GM23338 (cell line): ENCODE results near the gene FOXN1. TPM values are rescaled to one million over a fixed set of nuclear protein-coding genes. Genes with fewer than 3 reads are reported as not detected.

Experiments used
- ATAC-seq: fragments of 200-7000 bp; cut with Tn5 transposase; 3 replicates; pipeline ENCODE4 v1.9.1; 2020
- DNase-seq: peaks from one replicate; pipeline ENCODE4 v3.0.0-alpha.2; 2015; ENCODE audit warnings: low spot score
- H2AFZ ChIP-seq: fragments of 200-600 bp; sonication (generic); 2 replicates; pipeline ENCODE4 v1.8.0; 2016; ENCODE audit warnings: antibody characterized with exemption, mild to moderate bottlenecking, moderate library complexity
- H3F3A ChIP-seq: fragments of 200-600 bp; sonication (generic); replicated peaks from 2 replicates; pipeline ENCODE4 v1.8.0; 2017; ENCODE audit warnings: antibody characterized with exemption, mixed run types, low read depth
- H3K27ac ChIP-seq: fragments of 200-600 bp; sonication (generic); 2 replicates; pipeline ENCODE4 v1.6.1; 2016; ENCODE audit warnings: low read depth
- H3K27me3 ChIP-seq: fragments of 200-600 bp; sonication (generic); 2 replicates; pipeline ENCODE4 v1.8.0; 2016; ENCODE audit warnings: mild to moderate bottlenecking, mixed run types, moderate library complexity; ENCODE audit not compliant: insufficient read depth
- H3K36me3 ChIP-seq: fragments of 200-600 bp; sonication (generic); 2 replicates; pipeline ENCODE4 v1.8.0; 2016; ENCODE audit warnings: mild to moderate bottlenecking; ENCODE audit not compliant: insufficient read depth
- H3K4me1 ChIP-seq: fragments of 200-600 bp; sonication (generic); 2 replicates; pipeline ENCODE4 v1.8.0; 2016; ENCODE audit warnings: mild to moderate bottlenecking, moderate library complexity; ENCODE audit not compliant: insufficient read depth
- H3K4me2 ChIP-seq: fragments of 200-600 bp; sonication (generic); 2 replicates; pipeline ENCODE4 v1.7.1; 2017; ENCODE audit warnings: mixed run types
- H3K4me3 ChIP-seq: fragments of 200-600 bp; sonication (generic); 2 replicates; pipeline ENCODE4 v1.6.1; 2016; ENCODE audit warnings: mixed run types
- H3K79me2 ChIP-seq: fragments of 200-600 bp; sonication (generic); replicated peaks from 2 replicates; pipeline ENCODE4 v1.8.0; 2017; ENCODE audit warnings: mild to moderate bottlenecking; ENCODE audit not compliant: insufficient read depth
- H3K9me2 ChIP-seq: fragments of 200-600 bp; sonication (generic); 2 replicates; pipeline ENCODE4 v1.8.0; 2017; ENCODE audit not compliant: insufficient read depth
- H4K20me1 ChIP-seq: fragments of 200-600 bp; sonication (generic); replicated peaks from 2 replicates; pipeline ENCODE4 v1.8.0; 2017; ENCODE audit warnings: mild to moderate bottlenecking; ENCODE audit not compliant: insufficient read depth
- H3K27ac Mint-ChIP-seq: 2 replicates; pipeline ENCODE4 v1.8.0; 2020; ENCODE audit warnings: inconsistent platforms, mild to moderate bottlenecking, moderate library complexity, mixed read lengths
- H3K27me3 Mint-ChIP-seq: 3 replicates; pipeline ENCODE4 v1.8.0; 2022; ENCODE audit warnings: low read depth, mild to moderate bottlenecking, moderate library complexity, mixed read lengths, inconsistent platforms; ENCODE audit not compliant: insufficient read depth, poor library complexity
- H3K36me3 Mint-ChIP-seq: 3 replicates; pipeline ENCODE4 v1.8.0; 2021; ENCODE audit warnings: low read depth, mild to moderate bottlenecking, inconsistent platforms, moderate library complexity, mixed read lengths
- H3K4me1 Mint-ChIP-seq: 3 replicates; pipeline ENCODE4 v1.8.0; 2020; ENCODE audit warnings: mild to moderate bottlenecking, inconsistent platforms, mixed read lengths
- H3K4me3 Mint-ChIP-seq: 3 replicates; pipeline ENCODE4 v1.8.0; 2021; ENCODE audit warnings: moderate library complexity, mild to moderate bottlenecking, inconsistent platforms, mixed read lengths
- H3K9me3 Mint-ChIP-seq: 3 replicates; pipeline ENCODE4 v1.8.0; 2020; ENCODE audit warnings: moderate library complexity, mild to moderate bottlenecking, inconsistent platforms, mixed read lengths
- CREB1 ChIP-seq: fragments of 250-450 bp; sonication (Bioruptor Pico); IDR thresholded peaks from 2 replicates; pipeline ENCODE4 v1.5.0; 2020; ENCODE audit warnings: low read depth, mild to moderate bottlenecking, moderate library complexity
- ETS1 ChIP-seq: IDR thresholded peaks from 2 replicates; pipeline ENCODE4 v1.6.1; 2016; ENCODE audit warnings: antibody characterized with exemption
- EZH2 ChIP-seq: fragments of 200-600 bp; sonication (generic); IDR thresholded peaks from one replicate; pipeline ENCODE4 v1.8.0; 2017; ENCODE audit warnings: antibody characterized with exemption, mild to moderate bottlenecking, low read depth; ENCODE audit not compliant: unreplicated experiment
- EZH2phosphoT487 ChIP-seq: fragments of 200-600 bp; sonication (generic); IDR thresholded peaks from one replicate; pipeline ENCODE4 v1.8.1; 2018; ENCODE audit warnings: antibody characterized with exemption; ENCODE audit not compliant: unreplicated experiment
- JUNB ChIP-seq: IDR thresholded peaks from one replicate; pipeline ENCODE4 v1.6.1; 2016; ENCODE audit warnings: antibody characterized with exemption; ENCODE audit not compliant: unreplicated experiment
- NANOG ChIP-seq: IDR thresholded peaks from 2 replicates; pipeline ENCODE4 v1.6.1; 2016; ENCODE audit warnings: antibody characterized with exemption, borderline replicate concordance
- POLR2AphosphoS5 ChIP-seq: IDR thresholded peaks from 2 replicates; pipeline ENCODE4 v1.6.1; 2016; ENCODE audit warnings: antibody characterized with exemption, low read depth
- STAT1 ChIP-seq: IDR thresholded peaks from one replicate; pipeline ENCODE4 v1.6.1; 2016; ENCODE audit warnings: antibody characterized with exemption; ENCODE audit not compliant: unreplicated experiment
- ZNF114 ChIP-seq: fragments of 250-450 bp; sonication (Bioruptor Pico); IDR thresholded peaks from 2 replicates; pipeline ENCODE4 v1.5.0; 2020; ENCODE audit warnings: mild to moderate bottlenecking, moderate library complexity
- ZNF331 ChIP-seq: fragments of 250-450 bp; sonication (Bioruptor Pico); IDR thresholded peaks from 2 replicates; pipeline ENCODE4 v1.5.0; 2020; ENCODE audit warnings: low read depth, mild to moderate bottlenecking, moderate library complexity
- polyA plus RNA-seq: library from polyadenylated mRNA; unstranded; fragments of >200 nt; fragmentation: Nextera tagmentation; extraction: Ambion mirVana; gene quantifications from 2 replicates; pipeline ENCODE4 v1.2.1, GENCODE V29; 2016
- total RNA-seq: library from RNA; depleted of rRNA; stranded (reverse); fragments of >200 nt; shearing (Covaris generic); gene quantifications from 2 replicates; pipeline ENCODE4 v1.2.3, GENCODE V29; 2014
- TF ChIP-seq, protein P1 (sequence below): fragments of 250-450 bp; sonication (Bioruptor Pico); IDR thresholded peaks from 2 replicates; pipeline ENCODE4 v1.5.0; 2020; ENCODE audit warnings: mild to moderate bottlenecking, moderate library complexity
- TF ChIP-seq, protein P2 (sequence below): IDR thresholded peaks from one replicate; pipeline ENCODE4 v1.6.1; 2018; ENCODE audit warnings: antibody characterized with exemption; ENCODE audit not compliant: unreplicated experiment

FOXN1 gene
- total and polyA plus RNA-seq, 2 experiments from 2014 or later, result not detected

GRCh38 chr17:28472871-28473497 is 33.2 kb upstream of the FOXN1 start:
- no peaks in the 10 kb centered on the region for H3F3A ChIP-seq
- H3K4me3 ChIP-seq, result no peak overlapping the region
- no peaks in the 10 kb centered on the region for H3K79me2 ChIP-seq
- Mint-ChIP-seq H3K27ac (no peak overlapping the region), H3K36me3 (no peaks in the 10 kb centered on the region), H3K27me3 (peaks cover 12% of the 10 kb centered on the region), H3K4me1 (peaks cover 6% of the 10 kb centered on the region), H3K9me3 (no peaks in the 10 kb centered on the region), H3K4me3 (no peak overlapping the region)
- DNase-seq (no peak), ATAC-seq (no peak)
- no peak for TF ChIP-seq EZH2phosphoT487
- no peak overlapping the region for H2AFZ ChIP-seq
- no peak overlapping the region for H3K4me2 ChIP-seq
- H3K36me3 ChIP-seq, result no peaks in the 10 kb centered on the region
- no peaks in the 10 kb centered on the region for H4K20me1 ChIP-seq
- H3K4me1 ChIP-seq, result no peaks in the 10 kb centered on the region
- no peaks in the 10 kb centered on the region for H3K27me3 ChIP-seq
- no peak overlapping the region for H3K27ac ChIP-seq
- H3K9me2 ChIP-seq, result no peaks in the 10 kb centered on the region

- ATAC-seq, result peak; percentile 47; the same call in 2 of the 3 replicates
- Mint-ChIP-seq H3K4me1 (peaks cover 6% of the 10 kb centered on the region), H3K27ac (no peak within 1 kb of the TSS), H3K9me3 (no peaks in the 10 kb centered on the region), H3K4me3 (no peak within 1 kb of the TSS), H3K36me3 (no peaks in the 10 kb centered on the region), H3K27me3 (peaks cover 12% of the 10 kb centered on the region)
- no peak for DNase-seq
- Histone ChIP-seq H3K36me3 (no peaks in the 10 kb centered on the region), H3K4me1 (no peaks in the 10 kb centered on the region), H3K4me3 (no peak within 1 kb of the TSS), H3F3A (no peaks in the 10 kb centered on the region), H3K4me2 (no peak within 1 kb of the TSS), H3K9me2 (no peaks in the 10 kb centered on the region), H3K27ac (no peak within 1 kb of the TSS), H3K27me3 (no peaks in the 10 kb centered on the region), H3K79me2 (no peaks in the 10 kb centered on the region), H4K20me1 (no peaks in the 10 kb centered on the region), H2AFZ (peak within 1 kb of the TSS; percentile 88; the same call in 1 of the 2 replicates)
- TF ChIP-seq NANOG (no peak), STAT1 (no peak), CREB1 (CRISPR knock-in tag) (no peak), ETS1 (no peak), ZNF331 (CRISPR knock-in tag) (no peak), ZNF114 (CRISPR knock-in tag) (no peak), EZH2 (no peak), EZH2phosphoT487 (no peak), POLR2AphosphoS5 (no peak), JUNB (no peak)
- TF ChIP-seq, protein P1, sequence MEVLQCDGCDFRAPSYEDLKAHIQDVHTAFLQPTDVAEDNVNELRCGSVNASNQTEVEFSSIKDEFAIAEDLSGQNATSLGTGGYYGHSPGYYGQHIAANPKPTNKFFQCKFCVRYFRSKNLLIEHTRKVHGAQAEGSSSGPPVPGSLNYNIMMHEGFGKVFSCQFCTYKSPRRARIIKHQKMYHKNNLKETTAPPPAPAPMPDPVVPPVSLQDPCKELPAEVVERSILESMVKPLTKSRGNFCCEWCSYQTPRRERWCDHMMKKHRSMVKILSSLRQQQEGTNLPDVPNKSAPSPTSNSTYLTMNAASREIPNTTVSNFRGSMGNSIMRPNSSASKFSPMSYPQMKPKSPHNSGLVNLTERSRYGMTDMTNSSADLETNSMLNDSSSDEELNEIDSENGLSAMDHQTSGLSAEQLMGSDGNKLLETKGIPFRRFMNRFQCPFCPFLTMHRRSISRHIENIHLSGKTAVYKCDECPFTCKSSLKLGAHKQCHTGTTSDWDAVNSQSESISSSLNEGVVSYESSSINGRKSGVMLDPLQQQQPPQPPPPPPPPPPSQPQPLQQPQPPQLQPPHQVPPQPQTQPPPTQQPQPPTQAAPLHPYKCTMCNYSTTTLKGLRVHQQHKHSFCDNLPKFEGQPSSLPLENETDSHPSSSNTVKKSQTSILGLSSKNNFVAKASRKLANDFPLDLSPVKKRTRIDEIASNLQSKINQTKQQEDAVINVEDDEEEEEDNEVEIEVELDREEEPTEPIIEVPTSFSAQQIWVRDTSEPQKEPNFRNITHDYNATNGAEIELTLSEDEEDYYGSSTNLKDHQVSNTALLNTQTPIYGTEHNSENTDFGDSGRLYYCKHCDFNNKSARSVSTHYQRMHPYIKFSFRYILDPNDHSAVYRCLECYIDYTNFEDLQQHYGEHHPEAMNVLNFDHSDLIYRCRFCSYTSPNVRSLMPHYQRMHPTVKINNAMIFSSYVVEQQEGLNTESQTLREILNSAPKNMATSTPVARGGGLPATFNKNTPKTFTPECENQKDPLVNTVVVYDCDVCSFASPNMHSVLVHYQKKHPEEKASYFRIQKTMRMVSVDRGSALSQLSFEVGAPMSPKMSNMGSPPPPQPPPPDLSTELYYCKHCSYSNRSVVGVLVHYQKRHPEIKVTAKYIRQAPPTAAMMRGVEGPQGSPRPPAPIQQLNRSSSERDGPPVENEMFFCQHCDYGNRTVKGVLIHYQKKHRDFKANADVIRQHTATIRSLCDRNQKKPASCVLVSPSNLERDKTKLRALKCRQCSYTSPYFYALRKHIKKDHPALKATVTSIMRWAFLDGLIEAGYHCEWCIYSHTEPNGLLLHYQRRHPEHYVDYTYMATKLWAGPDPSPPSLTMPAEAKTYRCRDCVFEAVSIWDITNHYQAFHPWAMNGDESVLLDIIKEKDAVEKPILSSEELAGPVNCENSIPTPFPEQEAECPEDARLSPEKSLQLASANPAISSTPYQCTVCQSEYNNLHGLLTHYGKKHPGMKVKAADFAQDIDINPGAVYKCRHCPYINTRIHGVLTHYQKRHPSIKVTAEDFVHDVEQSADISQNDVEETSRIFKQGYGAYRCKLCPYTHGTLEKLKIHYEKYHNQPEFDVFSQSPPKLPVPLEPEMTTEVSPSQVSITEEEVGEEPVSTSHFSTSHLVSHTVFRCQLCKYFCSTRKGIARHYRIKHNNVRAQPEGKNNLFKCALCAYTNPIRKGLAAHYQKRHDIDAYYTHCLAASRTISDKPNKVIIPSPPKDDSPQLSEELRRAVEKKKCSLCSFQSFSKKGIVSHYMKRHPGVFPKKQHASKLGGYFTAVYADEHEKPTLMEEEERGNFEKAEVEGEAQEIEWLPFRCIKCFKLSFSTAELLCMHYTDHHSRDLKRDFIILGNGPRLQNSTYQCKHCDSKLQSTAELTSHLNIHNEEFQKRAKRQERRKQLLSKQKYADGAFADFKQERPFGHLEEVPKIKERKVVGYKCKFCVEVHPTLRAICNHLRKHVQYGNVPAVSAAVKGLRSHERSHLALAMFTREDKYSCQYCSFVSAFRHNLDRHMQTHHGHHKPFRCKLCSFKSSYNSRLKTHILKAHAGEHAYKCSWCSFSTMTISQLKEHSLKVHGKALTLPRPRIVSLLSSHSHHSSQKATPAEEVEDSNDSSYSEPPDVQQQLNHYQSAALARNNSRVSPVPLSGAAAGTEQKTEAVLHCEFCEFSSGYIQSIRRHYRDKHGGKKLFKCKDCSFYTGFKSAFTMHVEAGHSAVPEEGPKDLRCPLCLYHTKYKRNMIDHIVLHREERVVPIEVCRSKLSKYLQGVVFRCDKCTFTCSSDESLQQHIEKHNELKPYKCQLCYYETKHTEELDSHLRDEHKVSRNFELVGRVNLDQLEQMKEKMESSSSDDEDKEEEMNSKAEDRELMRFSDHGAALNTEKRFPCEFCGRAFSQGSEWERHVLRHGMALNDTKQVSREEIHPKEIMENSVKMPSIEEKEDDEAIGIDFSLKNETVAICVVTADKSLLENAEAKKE, result no peak
- TF ChIP-seq, protein P2, sequence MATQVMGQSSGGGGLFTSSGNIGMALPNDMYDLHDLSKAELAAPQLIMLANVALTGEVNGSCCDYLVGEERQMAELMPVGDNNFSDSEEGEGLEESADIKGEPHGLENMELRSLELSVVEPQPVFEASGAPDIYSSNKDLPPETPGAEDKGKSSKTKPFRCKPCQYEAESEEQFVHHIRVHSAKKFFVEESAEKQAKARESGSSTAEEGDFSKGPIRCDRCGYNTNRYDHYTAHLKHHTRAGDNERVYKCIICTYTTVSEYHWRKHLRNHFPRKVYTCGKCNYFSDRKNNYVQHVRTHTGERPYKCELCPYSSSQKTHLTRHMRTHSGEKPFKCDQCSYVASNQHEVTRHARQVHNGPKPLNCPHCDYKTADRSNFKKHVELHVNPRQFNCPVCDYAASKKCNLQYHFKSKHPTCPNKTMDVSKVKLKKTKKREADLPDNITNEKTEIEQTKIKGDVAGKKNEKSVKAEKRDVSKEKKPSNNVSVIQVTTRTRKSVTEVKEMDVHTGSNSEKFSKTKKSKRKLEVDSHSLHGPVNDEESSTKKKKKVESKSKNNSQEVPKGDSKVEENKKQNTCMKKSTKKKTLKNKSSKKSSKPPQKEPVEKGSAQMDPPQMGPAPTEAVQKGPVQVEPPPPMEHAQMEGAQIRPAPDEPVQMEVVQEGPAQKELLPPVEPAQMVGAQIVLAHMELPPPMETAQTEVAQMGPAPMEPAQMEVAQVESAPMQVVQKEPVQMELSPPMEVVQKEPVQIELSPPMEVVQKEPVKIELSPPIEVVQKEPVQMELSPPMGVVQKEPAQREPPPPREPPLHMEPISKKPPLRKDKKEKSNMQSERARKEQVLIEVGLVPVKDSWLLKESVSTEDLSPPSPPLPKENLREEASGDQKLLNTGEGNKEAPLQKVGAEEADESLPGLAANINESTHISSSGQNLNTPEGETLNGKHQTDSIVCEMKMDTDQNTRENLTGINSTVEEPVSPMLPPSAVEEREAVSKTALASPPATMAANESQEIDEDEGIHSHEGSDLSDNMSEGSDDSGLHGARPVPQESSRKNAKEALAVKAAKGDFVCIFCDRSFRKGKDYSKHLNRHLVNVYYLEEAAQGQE, result no peak
Measured at GRCh38 chr17:28473542-28473941, 32.6 kb upstream of the FOXN1 start, which contains the start of gene SLC13A2. Gene SLC13A2 (plus strand): TSS chr17:28473644. CDS start chr17:28473713, 69 bp downstream.
